BJ (cell line): ENCODE results near the gene GPRIN2. TPM values are rescaled to one million over a fixed set of nuclear protein-coding genes. Genes with fewer than 3 reads are reported as not detected.

Experiments used
- CTCF ChIA-PET: fragments of 350-600 bp; formaldehyde crosslinking; extraction: SDS; loops from one replicate; lab custom pipeline; 2021; ENCODE audit warnings: antibody characterized with exemption, inconsistent platforms; lab: Yijun Ruan, JAX
- POLR2A ChIA-PET: fragments of 300-600 bp; sonication (Branson Sonifier 250); formaldehyde crosslinking; extraction: SDS; loops from one replicate; lab custom pipeline; 2021; ENCODE audit warnings: antibody characterized with exemption; lab: Charles Lee
- DNase-seq: peaks from one replicate; pipeline ENCODE4 v3.0.0-alpha.2; 2011; ENCODE audit warnings: low read depth
- H3K27me3 ChIP-seq: 2 replicates; pipeline ENCODE4 v1.6.0; 2011; ENCODE audit warnings: low read length; ENCODE audit not compliant: control insufficient read depth, insufficient read depth
- H3K36me3 ChIP-seq: 2 replicates; pipeline ENCODE4 v1.5.1; 2011; ENCODE audit warnings: low read length; ENCODE audit not compliant: control insufficient read depth, insufficient read depth
- H3K4me3 ChIP-seq: 2 replicates; pipeline ENCODE4 v1.5.1; 2011; ENCODE audit warnings: low read depth, mild to moderate bottlenecking, control low read depth, low read length
- CTCF ChIP-seq: IDR thresholded peaks from 2 replicates; pipeline ENCODE4 v1.5.1; 2011; ENCODE audit warnings: low read depth, mild to moderate bottlenecking, control low read depth, inconsistent platforms, low read length, moderate library complexity; ENCODE audit not compliant: insufficient read depth
- polyA plus RNA-seq: library from polyadenylated mRNA; depleted of rRNA; stranded (reverse); fragments of >200 nt; gene quantifications from 2 replicates; pipeline ENCODE4 v1.2.3, GENCODE V29; 2011

Gene GPRIN2
- polyA plus RNA-seq, 1 experiment: 0.04 TPM

DNA sequence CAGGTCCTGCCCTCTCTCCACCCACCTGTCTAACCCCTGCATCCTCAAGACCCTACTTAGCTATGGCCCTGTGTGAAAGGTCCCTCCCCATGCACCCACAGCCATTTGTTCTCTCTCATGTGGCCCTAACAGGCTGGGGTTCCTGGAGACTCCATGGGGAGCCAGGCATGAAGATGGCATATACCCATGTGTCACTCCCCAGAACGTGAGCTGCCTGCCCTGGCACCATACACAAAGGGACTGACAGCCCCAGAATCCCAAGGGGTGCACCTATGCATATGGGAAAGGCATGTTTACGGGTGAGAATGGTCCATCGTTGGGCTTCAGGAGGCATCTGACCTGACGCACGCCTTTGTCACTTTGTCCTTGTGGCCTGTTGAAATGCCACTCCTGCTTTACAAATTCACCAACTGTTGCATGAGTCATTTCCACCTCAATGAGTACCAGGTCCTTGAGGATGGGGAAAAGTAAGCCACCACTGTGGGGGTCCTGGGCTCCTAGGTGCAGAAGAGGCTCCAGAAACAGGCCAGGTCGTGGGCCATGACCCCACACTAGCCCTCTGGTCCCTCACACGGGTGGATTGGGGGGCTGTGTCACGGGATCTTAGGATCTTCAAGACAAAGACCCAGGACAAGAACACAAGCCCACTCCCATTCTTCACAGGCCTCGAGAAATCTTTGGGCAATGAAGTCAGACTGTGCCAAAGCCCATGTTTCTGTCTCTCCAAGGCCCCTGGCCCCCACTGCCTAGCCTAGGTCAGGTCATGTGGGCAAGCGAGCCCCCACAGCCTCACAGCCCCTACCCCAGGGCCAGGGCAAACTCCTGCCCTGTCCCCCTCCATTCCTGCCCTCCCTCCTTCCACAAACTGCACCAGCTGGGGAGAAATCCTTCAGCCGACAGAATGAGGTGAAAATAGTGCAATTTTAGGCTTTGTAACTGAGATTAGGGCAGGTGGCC is 8.6 kb downstream of the GPRIN2 start:
- ChIA-PET POLR2A (no interaction called here), CTCF (interaction anchor here (5.9 kb wide), 1 partner anchor 11 kb away, joined by 18 read pairs; no protein-coding TSS in a partner anchor)
- Histone ChIP-seq H3K27me3 (no peaks in the 10 kb centered on the region; the same call in 1 of the 2 replicates), H3K36me3 (no peaks in the 10 kb centered on the region), H3K4me3 (no peak overlapping the region)
- no peak for TF ChIP-seq CTCF
- no peak for DNase-seq

DNA sequence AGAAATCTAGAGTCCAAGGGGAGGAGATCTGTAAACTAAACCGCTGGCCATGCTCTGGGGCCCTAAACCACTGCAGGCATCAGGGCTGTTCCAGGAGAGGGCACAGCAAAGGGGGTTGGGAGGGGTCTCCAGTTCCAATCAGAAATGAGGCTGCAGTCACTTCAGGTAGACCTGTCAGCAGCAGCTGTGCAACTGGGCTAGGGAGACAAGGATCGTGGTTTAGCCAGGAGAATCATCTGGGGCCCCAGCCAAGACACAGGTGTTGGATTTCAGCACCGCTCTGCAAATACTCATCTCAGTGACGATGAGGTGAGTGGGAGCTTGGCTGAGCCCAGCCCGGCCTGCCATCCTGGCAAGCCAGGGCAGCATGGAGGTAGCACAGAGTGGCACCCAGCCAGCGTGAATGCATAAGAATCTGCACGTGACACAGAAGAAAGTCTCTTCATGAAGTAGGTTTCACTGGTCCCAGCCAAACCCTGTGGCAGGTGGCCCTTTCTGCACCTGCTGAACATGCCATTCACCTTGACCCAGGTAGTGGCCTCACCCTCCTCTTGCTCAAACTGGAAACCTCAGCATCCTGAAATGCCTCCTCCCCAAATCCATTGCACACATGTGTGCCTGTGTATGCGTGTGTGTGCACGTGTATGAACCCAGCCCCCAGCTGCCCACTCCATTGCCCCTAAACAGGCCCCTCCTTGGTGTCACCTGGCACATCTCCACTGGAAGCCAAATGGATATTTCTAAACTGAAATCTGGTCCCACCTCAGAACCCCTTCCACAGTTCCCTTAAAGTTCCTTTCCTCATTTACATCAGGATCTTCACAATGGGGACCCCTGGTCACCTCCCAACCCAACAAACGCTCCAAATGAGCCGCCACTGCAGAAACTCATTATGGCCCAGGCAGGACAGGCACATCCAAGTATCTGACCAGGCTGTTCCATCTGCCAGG is 9.6 kb downstream of the GPRIN2 start:
- H3K4me3 ChIP-seq: no peak overlapping the region
- no peaks in the 10 kb centered on the region for H3K36me3 ChIP-seq
- CTCF ChIA-PET: interaction anchor here (1.6 to 5.9 kb wide), 5 partner anchors 8 to 16 kb away, joined by 3 to 18 read pairs (median 8); no protein-coding TSS in a partner anchor
- POLR2A ChIA-PET: no interaction called here
- H3K27me3 ChIP-seq: no peaks in the 10 kb centered on the region; the same call in 1 of the 2 replicates
- DNase-seq: no peak
- TF ChIP-seq CTCF: no peak

- H3K27me3 ChIP-seq: no peaks in the 10 kb centered on the region; the same call in 1 of the 2 replicates
- DNase-seq: no peak
- ChIA-PET POLR2A (no interaction called here), CTCF (interaction anchor here (1.5 to 5.9 kb wide), 8 partner anchors 7 to 316 kb away, joined by 3 to 18 read pairs (median 7); no protein-coding TSS in a partner anchor)
- no peaks in the 10 kb centered on the region for H3K36me3 ChIP-seq
- H3K4me3 ChIP-seq: no peak overlapping the region
- no peak for TF ChIP-seq CTCF
These were observed 10.4 kb downstream of the GPRIN2 start for GRCh38 chr10:46545861-46546590.

DNA sequence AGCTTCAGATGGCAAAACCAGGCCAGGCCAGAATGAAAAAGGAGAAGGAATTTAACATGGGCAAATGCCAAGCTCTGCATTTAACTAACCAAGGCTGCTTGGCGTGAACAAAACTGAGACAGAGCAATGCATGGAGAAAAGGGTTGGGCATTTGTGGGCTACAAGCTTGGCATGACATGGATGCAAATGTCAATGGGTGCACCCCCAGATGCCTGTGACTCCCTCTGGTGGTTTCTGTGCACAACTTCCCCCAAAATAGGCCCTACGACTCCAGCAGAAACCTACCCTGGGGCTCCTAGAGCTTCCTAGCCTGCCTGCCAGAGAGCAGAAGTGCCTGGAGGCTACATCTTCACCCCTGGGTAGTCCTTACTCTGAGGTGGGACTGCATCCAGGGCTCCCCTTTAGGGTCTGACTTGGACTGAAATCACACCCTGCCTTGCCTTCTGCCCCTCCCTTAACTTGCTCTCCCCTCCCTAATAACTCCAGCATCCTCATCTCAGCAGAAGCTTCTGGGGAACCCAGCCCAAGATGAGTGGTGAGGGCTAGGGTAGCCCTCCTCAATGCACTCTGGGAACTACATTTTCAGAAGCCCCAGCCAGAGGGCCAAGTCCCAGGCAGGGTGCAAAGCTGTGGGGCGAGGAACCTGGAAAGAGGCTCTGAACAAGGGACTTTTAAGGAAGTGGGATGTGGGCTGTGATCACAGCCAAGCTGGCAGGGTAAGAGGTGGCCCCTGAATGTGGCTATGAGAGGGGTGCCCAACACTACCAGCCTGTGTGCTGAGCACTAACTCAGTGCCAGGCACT is 11.3 kb downstream of the GPRIN2 start:
- ChIA-PET POLR2A (no interaction called here), CTCF (interaction anchor here (1.1 to 5.9 kb wide), 10 partner anchors 8 to 316 kb away, joined by 3 to 18 read pairs (median 6); no protein-coding TSS in a partner anchor)
- Histone ChIP-seq H3K27me3 (no peaks in the 10 kb centered on the region; the same call in 1 of the 2 replicates), H3K4me3 (no peak overlapping the region), H3K36me3 (no peaks in the 10 kb centered on the region)
- peak; percentile 57 for TF ChIP-seq CTCF
- no peak for DNase-seq
